Esophagus squamous epithelium (tissue), 5 donors: ENCODE results near the gene COL23A1. TPM values are rescaled to one million over a fixed set of nuclear protein-coding genes. Genes with fewer than 3 reads are reported as not detected.

Source experiments
- DNase-seq: peaks from one replicate; lab custom pipeline; 2025; lab: John Stamatoyannopoulos, UW
- H3K27ac ChIP-seq, 4 donors: fragments of 200-600 bp; sonication (generic); one replicate each; pipeline ENCODE4 v1.5.1; 2016 to 2019; ENCODE audit warnings: mild to moderate bottlenecking in 1 of 4
- H3K27me3 ChIP-seq, 4 donors: fragments of 200-600 bp; sonication (generic); 1 replicate in 3 of 4; 2 replicates in 1 of 4; pipeline versions ENCODE4 v1.5.1 to v1.6.0; 2017 to 2021; ENCODE audit warnings: antibody characterized with exemption in 1 of 4
- H3K36me3 ChIP-seq, 3 donors: fragments of 200-600 bp; sonication (generic); one replicate each; pipeline ENCODE4 v1.5.1; 2016 to 2019
- H3K4me1 ChIP-seq, 3 donors: fragments of 200-600 bp; sonication (generic); one replicate each; pipeline ENCODE4 v1.5.1; 2017 to 2019
- H3K4me3 ChIP-seq, 4 donors: fragments of 200-600 bp; sonication (generic); 1 replicate in 3 of 4; 2 replicates in 1 of 4; pipeline ENCODE4 v1.5.1; 2016 to 2019; ENCODE audit warnings: mild to moderate bottlenecking in 2 of 4, moderate library complexity in 1 of 4
- H3K9me3 ChIP-seq, 3 donors: fragments of 200-600 bp; sonication (generic); one replicate each; pipeline ENCODE4 v1.5.1; 2016 to 2019
- CTCF ChIP-seq, 6 experiments: fragments of 450-650 bp in 4 of 6; fragments of 200-600 bp in 2 of 6; sonication (generic) in 2 of 6; IDR thresholded peaks; one replicate each; pipeline ENCODE4 v1.5.1; 2016 to 2019; ENCODE audit warnings: antibody characterized with exemption in 6 of 6, mild to moderate bottlenecking in 4 of 6, moderate library complexity in 4 of 6
- POLR2A ChIP-seq, 4 donors: fragments of 450-650 bp; IDR thresholded peaks; one replicate each; pipeline ENCODE4 v1.6.1; 2017; ENCODE audit warnings: antibody characterized with exemption in 4 of 4, mild to moderate bottlenecking in 4 of 4, moderate library complexity in 3 of 4
- WGBS, 2 donors: methylation state at CpG; one replicate each; pipeline ENCODE4 v1.1.5; 2018; 5-methylcytosine and 5-hydroxymethylcytosine counted together
- intact Hi-C: fragments of 100-400 bp; cut with DNase I; formaldehyde crosslinking; loops from one replicate; pipeline ENCODE4 v1.15.0; 2022
- total RNA-seq, 4 donors: library from RNA; depleted of rRNA; stranded (reverse); fragments of >200 nt; gene quantifications; one replicate each; pipeline ENCODE4 v1.1.0, GENCODE V29; 2016
- donor health status: DM: yes; HTN: yes; CAD: no.

The COL23A1 gene
- total RNA-seq, 4 donors from 2014 or later = 0.41 to 1.5 (median 0.44) TPM; not detected in 1

- Histone ChIP-seq H3K9me3 (no peaks in the 10 kb centered on the region), H3K27ac (no peak overlapping the region), H3K4me3 (no peak overlapping the region), H3K4me1 (peaks cover 0 to 18% (median 0%) of the 10 kb centered on the region in 3 donors), H3K27me3 (peaks cover 0 to 12% (median 0%) of the 10 kb centered on the region in 4 donors), H3K36me3 (no peaks in the 10 kb centered on the region)
- DNase-seq = no peak
- intact Hi-C loops = no loop called here
- no peak for TF ChIP-seq CTCF (IDR thresholded peaks at IDR 0.05)
- TF ChIP-seq POLR2A (IDR thresholded peaks at IDR 0.05) = no peak
- 71% methylated on average over 3 of the region's 8 CpGs; no CpG with 5 or more reads in 1 of the 2 donors for whole genome bisulfite sequencing, 2 donors
Measured at GRCh38 chr5:178252258-178252657, 337.9 kb downstream of the COL23A1 start.

DNA sequence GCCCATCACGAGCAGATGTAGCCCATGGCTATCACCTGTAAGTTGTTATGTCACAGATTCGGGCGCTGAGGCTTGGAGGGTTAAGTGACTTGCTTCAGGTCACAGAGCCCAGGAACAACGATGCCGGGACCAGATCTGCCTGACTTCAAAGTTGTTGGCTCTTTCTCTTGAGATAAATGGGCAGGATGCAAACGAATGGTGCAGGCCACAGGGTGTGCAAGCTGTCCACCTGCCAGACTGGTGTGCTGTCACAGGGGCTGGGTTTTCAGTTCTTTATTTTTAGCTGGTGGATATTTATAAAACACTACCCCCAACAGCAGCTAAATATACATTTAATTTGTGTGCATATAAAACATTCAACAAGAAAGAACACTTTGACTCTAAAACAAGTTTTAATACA, 339.9 kb downstream of the COL23A1 start:
- no peaks in the 10 kb centered on the region for H3K36me3 ChIP-seq
- no peaks in the 10 kb centered on the region for H3K9me3 ChIP-seq
- H3K27me3 ChIP-seq = peaks cover 0 to 25% (median 0%) of the 10 kb centered on the region in 4 donors
- intact Hi-C loops = no loop called here
- H3K4me1 ChIP-seq = peaks cover 0 to 18% (median 0%) of the 10 kb centered on the region in 3 donors
- no peak overlapping the region for H3K4me3 ChIP-seq
- DNase-seq = no peak
- WGBS, 2 donors = 51 to 63% methylated on average over 6 of the region's 6 CpGs
- H3K27ac ChIP-seq = no peak overlapping the region
- TF ChIP-seq POLR2A (IDR thresholded peaks at IDR 0.05) (no peak), CTCF (IDR thresholded peaks at IDR 0.05) (no peak)

- TF ChIP-seq CTCF (IDR thresholded peaks at IDR 0.05) (no peak), POLR2A (IDR thresholded peaks at IDR 0.05) (no peak)
- Histone ChIP-seq H3K27me3 (peaks cover 0 to 19% (median 0%) of the 10 kb centered on the region in 4 donors), H3K4me3 (no peak overlapping the region), H3K4me1 (peaks cover 0 to 18% (median 0%) of the 10 kb centered on the region in 3 donors), H3K27ac (no peak overlapping the region), H3K36me3 (no peaks in the 10 kb centered on the region), H3K9me3 (no peaks in the 10 kb centered on the region)
- intact Hi-C loops = no loop called here
- no peak for DNase-seq
- 36 to 48% methylated on average over 5 to 6 of the region's 13 CpGs for WGBS, 2 donors
Measured at GRCh38 chr5:178249191-178249989, 340.8 kb downstream of the COL23A1 start.

- TF ChIP-seq CTCF (IDR thresholded peaks at IDR 0.05) (no peak), POLR2A (IDR thresholded peaks at IDR 0.05) (no peak)
- no peaks in the 10 kb centered on the region for H3K36me3 ChIP-seq
- no peaks in the 10 kb centered on the region for H3K9me3 ChIP-seq
- no peak overlapping the region for H3K27ac ChIP-seq
- H3K4me3 ChIP-seq = no peak overlapping the region
- intact Hi-C loops = no loop called here
- H3K27me3 ChIP-seq = peaks cover 0 to 19% (median 0%) of the 10 kb centered on the region in 4 donors
- WGBS, 2 donors = 85% methylated on average over 11 to 13 of the region's 18 CpGs
- DNase-seq = no peak
- peaks cover 0 to 18% (median 0%) of the 10 kb centered on the region in 3 donors for H3K4me1 ChIP-seq
Measured at GRCh38 chr5:178248750-178249149, 341.4 kb downstream of the COL23A1 start.
